ENCODE measurements around the gene PRRC2C. TPM values are rescaled to one million over a fixed set of nuclear protein-coding genes. Genes with fewer than 3 reads are reported as not detected.

The PRRC2C gene
- total RNA-seq, 1 experiment from 2014 or later = 296 TPM

DNA sequence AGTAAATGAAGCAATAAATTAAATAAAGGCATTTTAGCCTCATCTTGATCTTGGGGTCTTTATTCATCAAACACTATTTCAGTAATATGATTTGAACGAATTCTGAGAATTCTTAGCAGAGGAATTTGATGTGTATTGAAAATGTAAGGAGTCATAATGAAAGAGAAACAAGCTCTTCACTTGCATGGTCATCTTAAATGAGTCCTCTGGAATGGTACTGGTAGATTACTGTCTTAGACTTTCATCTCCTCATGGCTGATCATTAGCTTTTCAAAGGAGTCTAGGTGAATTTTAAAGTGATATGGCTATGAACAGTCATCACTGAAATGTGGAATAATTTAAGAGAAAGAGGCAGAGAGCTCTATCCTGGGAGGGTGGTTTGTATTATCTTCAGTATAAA lies 30.0 kb downstream of the PRRC2C start:
- ChIA-PET CTCF (interaction anchor here (0.6 to 2.1 kb wide), 12 partner anchors 8 to 200 kb away, joined by 3 to 8 read pairs (median 4); no protein-coding TSS in a partner anchor), POLR2A (interaction anchor here (0.7 to 1.8 kb wide), 6 partner anchors 8 to 1160 kb away, joined by 3 to 10 read pairs (median 4); partner anchors contain the start of gene PRRC2C)
- intact Hi-C loops (cut with micrococcal nuclease) = no loop called here
- TF ChIP-seq, protein P1, sequence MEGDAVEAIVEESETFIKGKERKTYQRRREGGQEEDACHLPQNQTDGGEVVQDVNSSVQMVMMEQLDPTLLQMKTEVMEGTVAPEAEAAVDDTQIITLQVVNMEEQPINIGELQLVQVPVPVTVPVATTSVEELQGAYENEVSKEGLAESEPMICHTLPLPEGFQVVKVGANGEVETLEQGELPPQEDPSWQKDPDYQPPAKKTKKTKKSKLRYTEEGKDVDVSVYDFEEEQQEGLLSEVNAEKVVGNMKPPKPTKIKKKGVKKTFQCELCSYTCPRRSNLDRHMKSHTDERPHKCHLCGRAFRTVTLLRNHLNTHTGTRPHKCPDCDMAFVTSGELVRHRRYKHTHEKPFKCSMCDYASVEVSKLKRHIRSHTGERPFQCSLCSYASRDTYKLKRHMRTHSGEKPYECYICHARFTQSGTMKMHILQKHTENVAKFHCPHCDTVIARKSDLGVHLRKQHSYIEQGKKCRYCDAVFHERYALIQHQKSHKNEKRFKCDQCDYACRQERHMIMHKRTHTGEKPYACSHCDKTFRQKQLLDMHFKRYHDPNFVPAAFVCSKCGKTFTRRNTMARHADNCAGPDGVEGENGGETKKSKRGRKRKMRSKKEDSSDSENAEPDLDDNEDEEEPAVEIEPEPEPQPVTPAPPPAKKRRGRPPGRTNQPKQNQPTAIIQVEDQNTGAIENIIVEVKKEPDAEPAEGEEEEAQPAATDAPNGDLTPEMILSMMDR (IDR thresholded peaks at IDR 0.05; ENCODE audit: unreplicated experiment) = no peak
- no peaks in the 10 kb centered on the region for H3K27me3 Mint-ChIP-seq (ENCODE audit: insufficient read depth, unreplicated experiment)
- BruUV-seq (replicated peaks) = no TSS peak
- H3K4me1 Mint-ChIP-seq (ENCODE audit: insufficient read depth, unreplicated experiment) = peaks cover 11% of the 10 kb centered on the region
- peaks cover 85% of the 10 kb centered on the region for H3K36me3 Mint-ChIP-seq (ENCODE audit: insufficient read depth, unreplicated experiment)
- no peak overlapping the region for H3K27ac Mint-ChIP-seq (ENCODE audit: low read depth, unreplicated experiment)
- no peaks in the 10 kb centered on the region for H3K9me3 Mint-ChIP-seq (ENCODE audit: unreplicated experiment)
- no peak for DNase-seq (ENCODE audit: unreplicated experiment)
- no peak overlapping the region for H3K4me3 Mint-ChIP-seq (ENCODE audit: unreplicated experiment)

DNA sequence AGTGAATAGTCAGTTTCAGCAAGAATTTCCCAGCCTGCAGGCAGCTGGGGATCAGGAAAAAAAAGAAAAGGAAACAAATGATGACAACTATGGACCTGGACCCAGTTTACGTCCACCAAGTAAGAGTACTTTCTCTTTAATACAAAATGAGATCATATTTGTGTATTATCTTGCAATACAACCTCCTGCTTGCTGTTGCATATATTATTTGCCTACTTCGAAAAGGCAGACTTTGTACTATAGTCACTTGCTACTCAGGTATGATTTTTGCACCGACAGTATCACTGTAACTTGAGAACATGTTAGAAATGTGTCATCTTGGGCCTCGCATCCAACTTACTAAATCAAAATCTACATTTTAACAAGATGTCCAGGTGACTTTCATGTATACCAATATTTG lies 30.4 kb downstream of the PRRC2C start:
- H3K4me3 Mint-ChIP-seq (ENCODE audit: unreplicated experiment) = no peak overlapping the region
- intact Hi-C loops (cut with micrococcal nuclease) = no loop called here
- H3K27ac Mint-ChIP-seq (ENCODE audit: low read depth, unreplicated experiment) = no peak overlapping the region
- peaks cover 7% of the 10 kb centered on the region for H3K4me1 Mint-ChIP-seq (ENCODE audit: insufficient read depth, unreplicated experiment)
- peaks cover 89% of the 10 kb centered on the region for H3K36me3 Mint-ChIP-seq (ENCODE audit: insufficient read depth, unreplicated experiment)
- no peaks in the 10 kb centered on the region for H3K9me3 Mint-ChIP-seq (ENCODE audit: unreplicated experiment)
- ChIA-PET POLR2A (interaction anchor here (0.7 to 1.8 kb wide), 6 partner anchors 8 to 1160 kb away, joined by 3 to 10 read pairs (median 4); partner anchors contain the start of gene PRRC2C), CTCF (interaction anchor here (0.6 to 1.4 kb wide), 6 partner anchors 11 to 194 kb away, joined by 3 to 5 read pairs (median 4); no protein-coding TSS in a partner anchor)
- H3K27me3 Mint-ChIP-seq (ENCODE audit: insufficient read depth, unreplicated experiment) = no peaks in the 10 kb centered on the region
- BruUV-seq (replicated peaks) = no TSS peak
- no peak for DNase-seq (ENCODE audit: unreplicated experiment)
- TF ChIP-seq, protein P1 (IDR thresholded peaks at IDR 0.05; ENCODE audit: unreplicated experiment) = no peak

DNA sequence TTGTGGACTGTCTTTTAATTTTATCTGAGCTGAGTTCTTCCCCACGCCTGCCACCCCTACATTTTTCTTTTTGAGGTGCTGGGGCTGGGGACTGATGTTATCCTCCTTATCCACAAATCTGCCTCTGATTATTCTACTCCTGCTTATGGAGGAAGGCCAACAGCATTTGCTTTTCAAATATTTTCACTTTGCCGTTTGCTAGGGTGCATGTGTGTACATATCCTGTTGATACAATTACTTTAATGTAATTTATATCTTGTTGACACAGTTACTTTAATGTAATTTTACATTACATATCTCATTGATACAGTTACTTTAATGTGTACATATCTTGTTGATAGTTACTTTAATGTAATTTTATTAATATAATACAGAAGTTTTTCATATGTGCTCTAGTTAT lies 36.2 kb downstream of the PRRC2C start:
- no TSS peak for BruUV-seq (replicated peaks)

DNA sequence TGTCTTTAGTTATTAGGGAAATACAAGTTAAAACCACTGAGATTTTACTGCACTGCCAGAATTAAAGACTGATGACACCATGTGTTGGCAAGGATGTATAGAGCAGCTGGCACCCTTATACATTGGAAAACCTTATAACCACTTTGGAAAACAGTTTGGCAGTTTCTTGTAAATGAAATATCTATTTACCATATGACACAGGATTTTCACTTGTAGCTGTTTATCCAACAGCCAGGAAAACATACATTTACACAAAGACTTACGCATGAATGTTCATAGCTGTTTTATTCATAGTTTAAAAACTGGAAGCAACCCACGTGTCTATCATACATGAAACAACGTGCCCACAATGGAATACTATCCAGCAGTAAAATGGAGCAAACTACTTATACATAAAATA lies 45.3 kb downstream of the PRRC2C start:
- H3K4me3 Mint-ChIP-seq (ENCODE audit: unreplicated experiment) = no peak overlapping the region
- peaks cover 94% of the 10 kb centered on the region for H3K36me3 Mint-ChIP-seq (ENCODE audit: insufficient read depth, unreplicated experiment)
- POLR2A ChIA-PET = interaction anchor here (0.7 to 1.5 kb wide), 7 partner anchors 13 to 60 kb away, joined by 3 to 6 read pairs (median 3); partner anchors contain the start of gene PRRC2C
- intact Hi-C loops (cut with micrococcal nuclease) = loop anchor here (5.0 kb wide), 1 partner anchor 37 kb away; no protein-coding TSS in a partner anchor
- TF ChIP-seq, protein P1 (IDR thresholded peaks at IDR 0.05; ENCODE audit: unreplicated experiment) = no peak
- no peaks in the 10 kb centered on the region for H3K9me3 Mint-ChIP-seq (ENCODE audit: unreplicated experiment)
- BruUV-seq (replicated peaks) = no TSS peak
- no peak for DNase-seq (ENCODE audit: unreplicated experiment)
- CTCF ChIA-PET = interaction anchor here (0.7 to 2.8 kb wide), 5 partner anchors 11 to 571 kb away, joined by 3 to 8 read pairs (median 6); partner anchors contain the start of gene PRRC2C
- H3K27me3 Mint-ChIP-seq (ENCODE audit: insufficient read depth, unreplicated experiment) = no peaks in the 10 kb centered on the region
- H3K4me1 Mint-ChIP-seq (ENCODE audit: insufficient read depth, unreplicated experiment) = no peaks in the 10 kb centered on the region
- no peak overlapping the region for H3K27ac Mint-ChIP-seq (ENCODE audit: low read depth, unreplicated experiment)

More for the DNA sequence above, 36.2 kb downstream of the PRRC2C start:
- intact Hi-C loops (cut with micrococcal nuclease) = no loop called here
- no peaks in the 10 kb centered on the region for H3K9me3 Mint-ChIP-seq (ENCODE audit: unreplicated experiment)
- DNase-seq (ENCODE audit: unreplicated experiment) = no peak
- no peak overlapping the region for H3K27ac Mint-ChIP-seq (ENCODE audit: low read depth, unreplicated experiment)
- no peaks in the 10 kb centered on the region for H3K4me1 Mint-ChIP-seq (ENCODE audit: insufficient read depth, unreplicated experiment)
- ChIA-PET POLR2A (no interaction called here), CTCF (interaction anchor here (0.9 to 1.6 kb wide), 2 partner anchors 20 to 194 kb away, joined by 3 read pairs; no protein-coding TSS in a partner anchor)
- TF ChIP-seq, protein P1 (IDR thresholded peaks at IDR 0.05; ENCODE audit: unreplicated experiment) = no peak
- no peak overlapping the region for H3K4me3 Mint-ChIP-seq (ENCODE audit: unreplicated experiment)
- peaks cover 100% of the 10 kb centered on the region for H3K36me3 Mint-ChIP-seq (ENCODE audit: insufficient read depth, unreplicated experiment)
- no peaks in the 10 kb centered on the region for H3K27me3 Mint-ChIP-seq (ENCODE audit: insufficient read depth, unreplicated experiment)
